ENCODE results near the gene PLK3.

GRCh38 chr1:44777969-44778635 is 22.1 kb upstream of the PLK3 start:
- TF ChIP-seq POLR2A (IDR thresholded peaks at IDR 0.05) (no peak), CTCF (IDR thresholded peaks at IDR 0.05) (no peak), EP300 (IDR thresholded peaks at IDR 0.05) (no peak)
